Measurements from ENCODE around the gene NAV2. TPM values are rescaled to one million over a fixed set of nuclear protein-coding genes. Genes with fewer than 3 reads are reported as not detected.
A peak's percentile ranks its signal among the peaks of the same experiment; 100 is the strongest.

Gene NAV2
- total and polyA plus RNA-seq, 7 donors, result 1.2 to 62.6 (median 22.1) TPM

DNA sequence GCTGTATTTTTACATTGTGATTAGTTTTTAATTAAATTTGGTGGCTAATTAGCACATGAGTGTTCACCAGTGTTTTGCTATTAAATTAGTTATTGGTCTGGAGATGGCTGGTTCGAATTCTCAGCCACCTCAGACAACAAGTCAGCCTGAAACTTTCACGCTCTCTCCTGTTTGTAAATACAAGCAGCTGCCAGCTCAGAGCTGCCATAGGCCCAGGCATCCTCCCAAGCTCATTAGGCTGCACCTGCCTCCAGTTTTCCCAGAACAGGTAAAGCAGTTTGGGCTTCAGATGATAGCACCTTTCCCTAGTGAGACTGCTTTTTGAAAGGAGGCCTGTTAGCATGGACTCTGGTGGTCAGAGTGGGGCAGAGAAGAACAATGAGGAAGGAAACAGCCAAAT, 156.8 kb downstream of the NAV2 start:
- Histone ChIP-seq H3K4me1 (peaks cover 0 to 62% (median 55%) of the 10 kb centered on the region in 4 donors), H3K36me3 (peaks cover 0 to 23% (median 0%) of the 10 kb centered on the region in 4 donors), H3K9me3 (no peaks in the 10 kb centered on the region), H3K4me3 (no peak overlapping the region), H3K27ac (peak overlapping the region in 2 of 4 donors; percentile 62 to 64), H3K27me3 (no peaks in the 10 kb centered on the region)
- no peak for DNase-seq
- 56 to 74% methylated on average over 2 of the region's 2 CpGs for WGBS, 2 donors
- TF ChIP-seq POLR2AphosphoS5 (IDR thresholded peaks at IDR 0.05), result no peak
- TF ChIP-seq, protein P1, sequence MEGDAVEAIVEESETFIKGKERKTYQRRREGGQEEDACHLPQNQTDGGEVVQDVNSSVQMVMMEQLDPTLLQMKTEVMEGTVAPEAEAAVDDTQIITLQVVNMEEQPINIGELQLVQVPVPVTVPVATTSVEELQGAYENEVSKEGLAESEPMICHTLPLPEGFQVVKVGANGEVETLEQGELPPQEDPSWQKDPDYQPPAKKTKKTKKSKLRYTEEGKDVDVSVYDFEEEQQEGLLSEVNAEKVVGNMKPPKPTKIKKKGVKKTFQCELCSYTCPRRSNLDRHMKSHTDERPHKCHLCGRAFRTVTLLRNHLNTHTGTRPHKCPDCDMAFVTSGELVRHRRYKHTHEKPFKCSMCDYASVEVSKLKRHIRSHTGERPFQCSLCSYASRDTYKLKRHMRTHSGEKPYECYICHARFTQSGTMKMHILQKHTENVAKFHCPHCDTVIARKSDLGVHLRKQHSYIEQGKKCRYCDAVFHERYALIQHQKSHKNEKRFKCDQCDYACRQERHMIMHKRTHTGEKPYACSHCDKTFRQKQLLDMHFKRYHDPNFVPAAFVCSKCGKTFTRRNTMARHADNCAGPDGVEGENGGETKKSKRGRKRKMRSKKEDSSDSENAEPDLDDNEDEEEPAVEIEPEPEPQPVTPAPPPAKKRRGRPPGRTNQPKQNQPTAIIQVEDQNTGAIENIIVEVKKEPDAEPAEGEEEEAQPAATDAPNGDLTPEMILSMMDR (IDR thresholded peaks at IDR 0.05), result no peak
- TF ChIP-seq EP300 (IDR thresholded peaks at IDR 0.05), result no peak
- TF ChIP-seq POLR2A (IDR thresholded peaks at IDR 0.05), result no peak
- intact Hi-C loops (cut with DNase I), result no loop called here

DNA sequence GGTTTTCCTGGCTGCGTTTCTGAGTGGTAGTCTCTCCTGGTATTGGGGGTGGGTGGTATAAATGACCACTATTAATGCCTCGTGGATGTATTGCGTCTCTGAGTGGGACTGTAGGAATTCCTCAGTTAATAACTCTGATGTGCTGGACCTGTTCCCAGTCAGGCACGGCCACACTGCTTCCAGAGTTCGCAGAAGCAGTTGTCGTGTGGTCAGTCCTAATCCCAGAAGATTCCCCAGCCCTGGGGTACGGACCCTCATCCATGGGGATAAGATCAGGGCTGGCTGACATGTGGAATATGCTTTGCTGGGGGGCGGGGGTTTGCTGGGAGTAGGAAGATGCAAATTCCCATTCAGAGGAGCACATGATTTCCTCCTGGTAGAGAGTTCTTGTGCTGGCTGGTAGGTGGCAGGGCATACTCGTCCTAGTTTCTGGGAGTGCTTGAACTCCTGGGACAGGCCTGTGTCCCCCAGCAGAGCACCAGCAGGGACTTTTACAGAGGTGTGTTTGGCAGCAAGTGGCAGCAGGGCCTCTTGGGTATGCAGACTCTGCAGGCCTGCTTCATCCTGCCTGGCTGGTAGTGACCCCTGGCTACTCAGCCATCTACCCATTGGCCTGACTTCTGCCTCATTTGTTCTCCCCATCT, 157.4 kb downstream of the NAV2 start:
- no peak for DNase-seq
- intact Hi-C loops (cut with DNase I), result no loop called here
- Histone ChIP-seq H3K4me3 (no peak overlapping the region), H3K9me3 (no peaks in the 10 kb centered on the region), H3K27ac (peak overlapping the region in 2 of 4 donors; percentile 13 to 62), H3K36me3 (peaks cover 0 to 23% (median 0%) of the 10 kb centered on the region in 4 donors), H3K4me1 (peaks cover 0 to 56% (median 49%) of the 10 kb centered on the region in 4 donors), H3K27me3 (no peaks in the 10 kb centered on the region)
- TF ChIP-seq EP300 (IDR thresholded peaks at IDR 0.05) (no peak), POLR2AphosphoS5 (IDR thresholded peaks at IDR 0.05) (no peak), POLR2A (IDR thresholded peaks at IDR 0.05) (no peak)
- TF ChIP-seq, protein P1 (IDR thresholded peaks at IDR 0.05), result no peak
- WGBS, 2 donors, result 71 to 81% methylated on average over 9 of the region's 9 CpGs

DNA sequence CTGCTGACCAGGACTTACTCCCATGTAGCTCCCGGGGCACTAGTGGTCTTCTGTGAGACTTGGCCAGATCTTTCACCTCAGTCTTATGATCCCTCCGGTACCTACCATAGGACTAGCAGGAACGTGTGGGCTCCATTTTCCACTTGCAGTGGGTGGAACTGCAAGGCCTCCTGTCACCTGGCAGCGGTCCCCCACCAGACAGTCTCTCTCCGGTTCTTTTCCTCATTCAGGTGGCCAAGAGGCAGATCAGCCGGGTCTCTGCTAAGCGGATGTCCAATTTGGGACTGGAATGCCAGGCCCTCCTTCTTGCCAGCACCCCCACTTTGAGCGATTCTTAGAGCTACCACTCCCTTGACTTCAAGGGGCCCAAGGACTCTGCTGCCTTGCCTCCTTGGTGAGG, 158.9 kb downstream of the NAV2 start:
- DNase-seq, result no peak
- peaks cover 0 to 44% (median 38%) of the 10 kb centered on the region in 4 donors for H3K4me1 ChIP-seq
- peaks cover 0 to 23% (median 0%) of the 10 kb centered on the region in 4 donors for H3K36me3 ChIP-seq
- H3K27ac ChIP-seq, result no peak overlapping the region
- H3K27me3 ChIP-seq, result no peaks in the 10 kb centered on the region
- 82 to 83% methylated on average over 8 of the region's 8 CpGs for WGBS, 2 donors
- intact Hi-C loops (cut with DNase I), result no loop called here
- H3K9me3 ChIP-seq, result no peaks in the 10 kb centered on the region
- H3K4me3 ChIP-seq, result no peak overlapping the region
- TF ChIP-seq EP300 (IDR thresholded peaks at IDR 0.05) (no peak), POLR2A (IDR thresholded peaks at IDR 0.05) (no peak), POLR2AphosphoS5 (IDR thresholded peaks at IDR 0.05) (no peak)
- TF ChIP-seq, protein P1 (IDR thresholded peaks at IDR 0.05), result no peak

DNA sequence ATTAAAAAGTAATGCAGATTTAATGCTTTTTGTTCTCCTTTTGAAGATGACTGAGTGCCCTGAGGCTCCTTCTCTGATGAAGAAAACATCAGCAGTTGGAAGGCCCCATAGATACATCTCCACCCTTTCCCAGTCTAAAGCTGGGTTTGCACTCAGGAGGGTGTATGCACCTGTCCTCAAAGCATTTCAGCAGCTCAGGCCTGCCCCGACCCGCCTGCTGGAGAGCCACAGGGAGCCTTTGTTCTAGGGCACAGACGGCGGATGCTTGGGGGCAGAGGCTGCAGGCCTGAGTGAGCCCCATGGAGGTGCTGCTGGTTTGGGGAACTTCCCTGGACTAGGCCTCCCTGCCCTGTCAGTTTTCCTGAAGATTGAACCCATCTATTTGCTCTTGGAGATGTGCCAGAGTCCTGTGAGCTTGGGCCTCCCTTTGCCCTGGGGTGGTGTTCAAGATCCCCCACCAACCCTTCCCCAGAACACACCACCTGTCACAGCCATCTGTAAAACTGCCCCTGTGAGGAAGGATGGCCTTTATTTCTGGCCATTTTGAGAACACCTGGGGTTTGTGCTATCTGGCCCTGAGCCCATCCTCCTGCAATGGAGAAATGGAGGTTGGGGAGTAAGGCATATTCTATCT, 160.0 kb downstream of the NAV2 start:
- no peaks in the 10 kb centered on the region for H3K9me3 ChIP-seq
- intact Hi-C loops (cut with DNase I), result no loop called here
- WGBS, 2 donors, result 93 to 94% methylated on average over 4 of the region's 4 CpGs
- H3K4me1 ChIP-seq, result peaks cover 0 to 33% (median 29%) of the 10 kb centered on the region in 4 donors
- H3K4me3 ChIP-seq, result no peak overlapping the region
- H3K27me3 ChIP-seq, result no peaks in the 10 kb centered on the region
- H3K27ac ChIP-seq, result no peak overlapping the region
- TF ChIP-seq POLR2AphosphoS5 (IDR thresholded peaks at IDR 0.05) (no peak), POLR2A (IDR thresholded peaks at IDR 0.05) (no peak), EP300 (IDR thresholded peaks at IDR 0.05) (no peak)
- TF ChIP-seq, protein P1 (IDR thresholded peaks at IDR 0.05), result no peak
- peaks cover 0 to 23% (median 0%) of the 10 kb centered on the region in 4 donors for H3K36me3 ChIP-seq
- DNase-seq, result no peak
